ENCODE data around the gene L3MBTL4.

- TF ChIP-seq CREB5 (CRISPR knock-in tag; IDR thresholded peaks at IDR 0.05; ENCODE audit: low read depth) (no peak), ZFP3 (CRISPR knock-in tag; IDR thresholded peaks at IDR 0.05) (no peak), ZFP30 (CRISPR knock-in tag; IDR thresholded peaks at IDR 0.05) (no peak), TCF4 (CRISPR knock-in tag; IDR thresholded peaks at IDR 0.05; ENCODE audit: borderline replicate concordance) (no peak), TOX (CRISPR knock-in tag; IDR thresholded peaks at IDR 0.05; ENCODE audit: borderline replicate concordance) (no peak), ARNTL (CRISPR knock-in tag; IDR thresholded peaks at IDR 0.05; ENCODE audit: borderline replicate concordance, low read depth) (no peak), PATZ1 (CRISPR knock-in tag; IDR thresholded peaks at IDR 0.05; ENCODE audit: borderline replicate concordance) (no peak), GLIS3 (CRISPR knock-in tag; IDR thresholded peaks at IDR 0.05) (no peak), SNAI2 (CRISPR knock-in tag; IDR thresholded peaks at IDR 0.05) (no peak), RARB (CRISPR knock-in tag; IDR thresholded peaks at IDR 0.05) (no peak), ZNF565 (CRISPR knock-in tag; conservative IDR thresholded peaks at IDR 0.05; ENCODE audit: low read depth) (no peak), ZNF70 (CRISPR knock-in tag; IDR thresholded peaks at IDR 0.05) (no peak)
- TF ChIP-seq, protein P1, sequence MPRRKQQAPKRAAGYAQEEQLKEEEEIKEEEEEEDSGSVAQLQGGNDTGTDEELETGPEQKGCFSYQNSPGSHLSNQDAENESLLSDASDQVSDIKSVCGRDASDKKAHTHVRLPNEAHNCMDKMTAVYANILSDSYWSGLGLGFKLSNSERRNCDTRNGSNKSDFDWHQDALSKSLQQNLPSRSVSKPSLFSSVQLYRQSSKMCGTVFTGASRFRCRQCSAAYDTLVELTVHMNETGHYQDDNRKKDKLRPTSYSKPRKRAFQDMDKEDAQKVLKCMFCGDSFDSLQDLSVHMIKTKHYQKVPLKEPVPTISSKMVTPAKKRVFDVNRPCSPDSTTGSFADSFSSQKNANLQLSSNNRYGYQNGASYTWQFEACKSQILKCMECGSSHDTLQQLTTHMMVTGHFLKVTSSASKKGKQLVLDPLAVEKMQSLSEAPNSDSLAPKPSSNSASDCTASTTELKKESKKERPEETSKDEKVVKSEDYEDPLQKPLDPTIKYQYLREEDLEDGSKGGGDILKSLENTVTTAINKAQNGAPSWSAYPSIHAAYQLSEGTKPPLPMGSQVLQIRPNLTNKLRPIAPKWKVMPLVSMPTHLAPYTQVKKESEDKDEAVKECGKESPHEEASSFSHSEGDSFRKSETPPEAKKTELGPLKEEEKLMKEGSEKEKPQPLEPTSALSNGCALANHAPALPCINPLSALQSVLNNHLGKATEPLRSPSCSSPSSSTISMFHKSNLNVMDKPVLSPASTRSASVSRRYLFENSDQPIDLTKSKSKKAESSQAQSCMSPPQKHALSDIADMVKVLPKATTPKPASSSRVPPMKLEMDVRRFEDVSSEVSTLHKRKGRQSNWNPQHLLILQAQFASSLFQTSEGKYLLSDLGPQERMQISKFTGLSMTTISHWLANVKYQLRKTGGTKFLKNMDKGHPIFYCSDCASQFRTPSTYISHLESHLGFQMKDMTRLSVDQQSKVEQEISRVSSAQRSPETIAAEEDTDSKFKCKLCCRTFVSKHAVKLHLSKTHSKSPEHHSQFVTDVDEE (CRISPR knock-in tag; IDR thresholded peaks at IDR 0.05) = no peak
Measured at GRCh38 chr18:6269660-6270332, 144.9 kb downstream of the L3MBTL4 start.
